CD4-positive, alpha-beta T cell (primary cell): ENCODE data around the gene TNS1. TPM values are rescaled to one million over a fixed set of nuclear protein-coding genes. Genes with fewer than 3 reads are reported as not detected.

Experiments used
- ATAC-seq: fragments of 200-7000 bp; cut with Tn5 transposase; one replicate; pipeline ENCODE4 v1.10.0; 2022; ENCODE audit warnings: mild to moderate bottlenecking; ENCODE audit not compliant: poor library complexity
- CTCF ChIA-PET: fragments of 350-600 bp; sonication (Branson Sonifier 250); formaldehyde crosslinking; loops from one replicate; lab custom pipeline; 2021; ENCODE audit warnings: antibody characterized with exemption, inconsistent platforms; lab: Charles Lee
- POLR2A ChIA-PET: fragments of 350-600 bp; sonication (Branson Sonifier 250); formaldehyde crosslinking; loops from one replicate; lab custom pipeline; 2021; ENCODE audit warnings: antibody characterized with exemption, inconsistent platforms; lab: Charles Lee
- DNase-seq, 14 experiments: peaks; one replicate each; pipeline ENCODE4 v3.0.0-alpha.2; 2013 to 2020; ENCODE audit warnings: mixed read lengths in 2 of 14
- H3K27ac ChIP-seq, 2 donors: one replicate each; pipeline versions ENCODE4 v1.5.1 to v1.7.0; 2013; ENCODE audit warnings: low read length in 2 of 2, low read depth in 1 of 2, mild to moderate bottlenecking in 1 of 2
- H3K27me3 ChIP-seq, 2 experiments: 1 replicate in 1 of 2; 2 replicates in 1 of 2; pipeline versions ENCODE4 v1.6.1 to v1.7.0; 2013; ENCODE audit warnings: low read length in 2 of 2, control low read depth in 1 of 2, mild to moderate bottlenecking in 1 of 2, moderate library complexity in 1 of 2; ENCODE audit not compliant: insufficient read depth in 2 of 2, control insufficient read depth in 1 of 2
- H3K36me3 ChIP-seq: one replicate; pipeline ENCODE4 v1.6.1; 2013; ENCODE audit warnings: low read length, control low read depth; ENCODE audit not compliant: insufficient read depth
- H3K4me1 ChIP-seq: one replicate; pipeline ENCODE4 v1.6.1; 2013; ENCODE audit warnings: low read length, control low read depth; ENCODE audit not compliant: insufficient read depth
- H3K4me3 ChIP-seq: one replicate; pipeline ENCODE4 v1.5.1; 2013; ENCODE audit warnings: mild to moderate bottlenecking, low read length, moderate library complexity
- H3K9me3 ChIP-seq, 2 experiments: 1 replicate in 1 of 2; 2 replicates in 1 of 2; pipeline versions ENCODE4 v1.6.1 to v1.7.0; 2013; ENCODE audit warnings: low read length in 2 of 2, mild to moderate bottlenecking in 2 of 2, control low read depth in 1 of 2, moderate library complexity in 1 of 2; ENCODE audit not compliant: control insufficient read depth in 1 of 2, insufficient read depth in 1 of 2
- H3K27ac Mint-ChIP-seq: one replicate; pipeline ENCODE4 v1.8.0; 2020; ENCODE audit warnings: mixed read lengths
- H3K27me3 Mint-ChIP-seq: one replicate; pipeline ENCODE4 v1.8.0; 2021; ENCODE audit warnings: mixed read lengths
- H3K36me3 Mint-ChIP-seq: one replicate; pipeline ENCODE4 v1.8.0; 2021; ENCODE audit warnings: low read depth, mixed read lengths
- H3K4me1 Mint-ChIP-seq: one replicate; pipeline ENCODE4 v1.8.0; 2021; ENCODE audit warnings: low read depth, mixed read lengths
- H3K4me3 Mint-ChIP-seq: one replicate; pipeline ENCODE4 v1.8.0; 2020; ENCODE audit warnings: mild to moderate bottlenecking, mixed read lengths
- H3K9me3 Mint-ChIP-seq: one replicate; pipeline ENCODE4 v1.8.0; 2020; ENCODE audit warnings: mixed read lengths
- CTCF ChIP-seq: fragments of 200-600 bp; IDR thresholded peaks from one replicate; pipeline ENCODE4 v1.8.0; 2022; ENCODE audit warnings: antibody characterized with exemption, mild to moderate bottlenecking
- intact Hi-C, 2 experiments: fragments of 100-400 bp; cut with DNase I in 1 of 2; cut with micrococcal nuclease in 1 of 2; formaldehyde crosslinking; loops; one replicate each; pipeline versions ENCODE4 v1.15.1 to v1.9.0; 2023 to 2025; cut with DNase I, micrococcal nuclease
- total RNA-seq, 174 experiments: library from RNA in 2 of 174; stranded (reverse) in 2 of 174; gene quantifications; one replicate each; pipeline ENCODE4 v1.2.3 and lab custom pipeline; 2021 to 2026

The TNS1 gene
- total RNA-seq, 2 experiments from 2014 or later, result 0.25 to 0.34 TPM

GRCh38 chr2:217941886-217942728 is 60.7 kb downstream of the TNS1 start:
- Histone ChIP-seq H3K27me3 (peaks cover 4% of the 10 kb centered on the region in 2 experiments), H3K9me3 (no peaks in the 10 kb centered on the region), H3K4me3 (no peak overlapping the region), H3K36me3 (no peaks in the 10 kb centered on the region), H3K27ac (no peak overlapping the region), H3K4me1 (no peaks in the 10 kb centered on the region)
- Mint-ChIP-seq H3K9me3 (no peaks in the 10 kb centered on the region), H3K4me3 (no peak overlapping the region), H3K36me3 (no peaks in the 10 kb centered on the region), H3K4me1 (no peaks in the 10 kb centered on the region), H3K27ac (no peak overlapping the region), H3K27me3 (peaks cover 35% of the 10 kb centered on the region)
- TF ChIP-seq CTCF, result no peak
- intact Hi-C loops, result no loop called here
- POLR2A ChIA-PET, result no interaction called here
- ATAC-seq, result no peak
- CTCF ChIA-PET, result no interaction called here
- DNase-seq, result no peak

GRCh38 chr2:217941339-217941738 is 61.5 kb downstream of the TNS1 start:
- Histone ChIP-seq H3K4me3 (no peak overlapping the region), H3K9me3 (no peaks in the 10 kb centered on the region), H3K27me3 (peaks cover 4% of the 10 kb centered on the region in 2 experiments), H3K27ac (no peak overlapping the region), H3K4me1 (no peaks in the 10 kb centered on the region), H3K36me3 (no peaks in the 10 kb centered on the region)
- DNase-seq, result no peak
- CTCF ChIA-PET, result no interaction called here
- H3K27ac Mint-ChIP-seq, result no peak overlapping the region
- intact Hi-C loops, result no loop called here
- ATAC-seq, result no peak
- H3K27me3 Mint-ChIP-seq, result peaks cover 35% of the 10 kb centered on the region
- H3K36me3 Mint-ChIP-seq, result no peaks in the 10 kb centered on the region
- no peaks in the 10 kb centered on the region for H3K9me3 Mint-ChIP-seq
- no peak overlapping the region for H3K4me3 Mint-ChIP-seq
- TF ChIP-seq CTCF, result no peak
- POLR2A ChIA-PET, result no interaction called here
- H3K4me1 Mint-ChIP-seq, result no peaks in the 10 kb centered on the region

- H3K27me3 Mint-ChIP-seq, result peaks cover 39% of the 10 kb centered on the region
- no peak overlapping the region for H3K27ac Mint-ChIP-seq
- ChIA-PET POLR2A (no interaction called here), CTCF (no interaction called here)
- H3K4me3 ChIP-seq, result no peak overlapping the region
- H3K4me1 Mint-ChIP-seq, result no peaks in the 10 kb centered on the region
- H3K9me3 Mint-ChIP-seq, result no peaks in the 10 kb centered on the region
- ATAC-seq (no peak), DNase-seq (no peak)
- intact Hi-C loops, result no loop called here
- no peaks in the 10 kb centered on the region for H3K36me3 ChIP-seq
- no peaks in the 10 kb centered on the region for H3K9me3 ChIP-seq
- no peak overlapping the region for H3K27ac ChIP-seq
- TF ChIP-seq CTCF, result no peak
- peaks cover 4% of the 10 kb centered on the region in 2 experiments for H3K27me3 ChIP-seq
- no peak overlapping the region for H3K4me3 Mint-ChIP-seq
- H3K36me3 Mint-ChIP-seq, result no peaks in the 10 kb centered on the region
- H3K4me1 ChIP-seq, result no peaks in the 10 kb centered on the region
These were observed 62.3 kb downstream of the TNS1 start for GRCh38 chr2:217940261-217941220.
